ENCODE results near the gene KRT83.

DNA sequence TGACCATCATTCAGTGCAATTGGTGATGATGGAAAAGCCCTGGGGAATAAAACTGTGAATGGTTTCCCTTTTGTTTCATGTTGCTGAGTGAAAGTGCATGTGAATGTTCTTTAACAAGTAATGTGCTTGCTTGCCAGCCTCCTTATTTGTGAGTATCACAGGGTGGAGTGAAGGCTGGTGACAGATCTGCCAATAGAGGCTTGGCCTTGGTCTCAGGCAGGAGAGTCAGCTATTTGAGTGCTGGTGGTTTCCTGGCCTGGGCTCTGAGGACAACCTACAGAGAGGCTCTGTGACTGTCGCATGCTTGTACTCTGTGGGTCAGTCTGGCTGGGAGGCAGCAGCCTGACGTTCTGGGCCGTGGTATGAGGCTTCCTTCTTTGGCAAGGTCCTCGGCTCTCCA, 25.4 kb upstream of the KRT83 start:
- TF ChIP-seq, protein P1, sequence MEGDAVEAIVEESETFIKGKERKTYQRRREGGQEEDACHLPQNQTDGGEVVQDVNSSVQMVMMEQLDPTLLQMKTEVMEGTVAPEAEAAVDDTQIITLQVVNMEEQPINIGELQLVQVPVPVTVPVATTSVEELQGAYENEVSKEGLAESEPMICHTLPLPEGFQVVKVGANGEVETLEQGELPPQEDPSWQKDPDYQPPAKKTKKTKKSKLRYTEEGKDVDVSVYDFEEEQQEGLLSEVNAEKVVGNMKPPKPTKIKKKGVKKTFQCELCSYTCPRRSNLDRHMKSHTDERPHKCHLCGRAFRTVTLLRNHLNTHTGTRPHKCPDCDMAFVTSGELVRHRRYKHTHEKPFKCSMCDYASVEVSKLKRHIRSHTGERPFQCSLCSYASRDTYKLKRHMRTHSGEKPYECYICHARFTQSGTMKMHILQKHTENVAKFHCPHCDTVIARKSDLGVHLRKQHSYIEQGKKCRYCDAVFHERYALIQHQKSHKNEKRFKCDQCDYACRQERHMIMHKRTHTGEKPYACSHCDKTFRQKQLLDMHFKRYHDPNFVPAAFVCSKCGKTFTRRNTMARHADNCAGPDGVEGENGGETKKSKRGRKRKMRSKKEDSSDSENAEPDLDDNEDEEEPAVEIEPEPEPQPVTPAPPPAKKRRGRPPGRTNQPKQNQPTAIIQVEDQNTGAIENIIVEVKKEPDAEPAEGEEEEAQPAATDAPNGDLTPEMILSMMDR (IDR thresholded peaks at IDR 0.05; ENCODE audit: low read depth, low read length, poor library complexity, severe bottlenecking): no peak
- TF ChIP-seq EZH2phosphoT487 (IDR thresholded peaks at IDR 0.05; ENCODE audit: borderline replicate concordance, low read length): no peak

Data from DOHH2 (cell line).